AG04450 (cell line): ENCODE data around the gene DBH. TPM values are rescaled to one million over a fixed set of nuclear protein-coding genes. Genes with fewer than 3 reads are reported as not detected.
"Not testable (repeated sequence)": the region's sequence is repeated elsewhere in the genome, so short reads cannot be mapped to it uniquely, and the experiment has no call there.

Source experiments
- CTCF ChIA-PET: fragments of 300-600, 350-600 bp; formaldehyde crosslinking; extraction: SDS; loops from one replicate; lab custom pipeline; 2022; ENCODE audit warnings: antibody characterized with exemption, inconsistent platforms; lab: Charles Lee
- POLR2A ChIA-PET: fragments of 350-600 bp; formaldehyde crosslinking; extraction: SDS; loops from one replicate; lab custom pipeline; 2021; ENCODE audit warnings: antibody characterized with exemption, inconsistent platforms; lab: Yijun Ruan, JAX
- DNase-seq: peaks from one replicate; pipeline ENCODE4 v3.0.0-alpha.2; 2011; ENCODE audit warnings: low read depth, low spot score
- H3K27ac ChIP-seq: one replicate; pipeline ENCODE4 v1.5.1; 2012; ENCODE audit warnings: low read depth, low read length, control low read depth
- H3K27me3 ChIP-seq: one replicate; pipeline ENCODE4 v1.6.0; 2012; ENCODE audit warnings: low read length; ENCODE audit not compliant: control insufficient read depth, insufficient read depth
- H3K4me3 ChIP-seq: 2 replicates; pipeline ENCODE4 v1.5.1; 2011; ENCODE audit warnings: mild to moderate bottlenecking, low read depth, low read length, control low read depth
- H3K9me3 ChIP-seq: 2 replicates; pipeline ENCODE4 v1.5.1; 2012; ENCODE audit warnings: low read length; ENCODE audit not compliant: control insufficient read depth, insufficient read depth
- CTCF ChIP-seq: IDR thresholded peaks from 2 replicates; pipeline ENCODE4 v1.5.1; 2011; ENCODE audit warnings: low read depth, low read length, control low read depth, inconsistent platforms
- polyA plus RNA-seq: library from polyadenylated mRNA; depleted of rRNA; stranded (reverse); fragments of >200 nt; gene quantifications from 2 replicates; pipeline ENCODE4 v1.2.3, GENCODE V29; 2011

DBH gene
- polyA plus RNA-seq, 1 experiment: not detected

- no peak overlapping the region for H3K27ac ChIP-seq
- H3K27me3 ChIP-seq: peaks cover 39% of the 10 kb centered on the region
- no peak overlapping the region for H3K4me3 ChIP-seq
- ChIA-PET POLR2A (no interaction called here), CTCF (no interaction called here)
- DNase-seq: no peak
- H3K9me3 ChIP-seq: no peaks in the 10 kb centered on the region; the same call in 1 of the 2 replicates
- no peak for TF ChIP-seq CTCF
Observed at GRCh38 chr9:133619791-133620190, 16.4 kb upstream of the DBH start.

GRCh38 chr9:133621725-133622267, 14.4 kb upstream of the DBH start:
- no peak for DNase-seq
- H3K4me3 ChIP-seq: no peak overlapping the region
- POLR2A ChIA-PET: no interaction called here
- no peak for TF ChIP-seq CTCF
- CTCF ChIA-PET: no interaction called here
- H3K27ac ChIP-seq: no peak overlapping the region
- peaks cover 35% of the 10 kb centered on the region for H3K27me3 ChIP-seq
- H3K9me3 ChIP-seq: peaks cover 5% of the 10 kb centered on the region; the same call in 1 of the 2 replicates

- DNase-seq: no peak
- TF ChIP-seq CTCF: no peak
- CTCF ChIA-PET: no interaction called here
- H3K27ac ChIP-seq: no peak overlapping the region
- H3K9me3 ChIP-seq: peaks cover 5% of the 10 kb centered on the region; the same call in 1 of the 2 replicates
- H3K27me3 ChIP-seq: peaks cover 31% of the 10 kb centered on the region
- no peak overlapping the region for H3K4me3 ChIP-seq
- POLR2A ChIA-PET: no interaction called here
Observed at GRCh38 chr9:133622555-133622954, 13.6 kb upstream of the DBH start.

GRCh38 chr9:133626008-133626407, 10.2 kb upstream of the DBH start:
- H3K4me3 ChIP-seq, CTCF ChIA-PET, DNase-seq, POLR2A ChIA-PET, H3K9me3 ChIP-seq, H3K27ac ChIP-seq: not testable (repeated sequence)
- H3K27me3 ChIP-seq: peaks cover 30% of the 10 kb centered on the region

GRCh38 chr9:133627341-133627740, 8.8 kb upstream of the DBH start:
- H3K27ac ChIP-seq: no peak overlapping the region
- no peak for TF ChIP-seq CTCF
- H3K9me3 ChIP-seq: peaks cover 9% of the 10 kb centered on the region; the same call in 1 of the 2 replicates
- no peak for DNase-seq
- peaks cover 21% of the 10 kb centered on the region for H3K27me3 ChIP-seq
- ChIA-PET CTCF (no interaction called here), POLR2A (no interaction called here)
- H3K4me3 ChIP-seq: no peak overlapping the region

GRCh38 chr9:133628766-133629165, 7.4 kb upstream of the DBH start:
- H3K27me3 ChIP-seq: peaks cover 17% of the 10 kb centered on the region
- POLR2A ChIA-PET: no interaction called here
- no peak for DNase-seq
- TF ChIP-seq CTCF: no peak
- CTCF ChIA-PET: no interaction called here
- peaks cover 9% of the 10 kb centered on the region; the same call in 1 of the 2 replicates for H3K9me3 ChIP-seq
- H3K4me3 ChIP-seq: no peak overlapping the region
- H3K27ac ChIP-seq: no peak overlapping the region
